PFSK-1 (cell line): ENCODE data around the gene ARPC3.

ENCODE experiments used
- FOXP2 ChIP-seq: optimal IDR thresholded peaks from 2 replicates; pipeline ENCODE3; 2011; ENCODE audit warnings: borderline replicate concordance, control low read depth, inconsistent platforms; ENCODE audit not compliant: insufficient read depth; ENCODE audit errors: extremely low read length, extremely low read depth
- POLR2AphosphoS5 ChIP-seq: IDR thresholded peaks from 2 replicates; pipeline ENCODE4 v1.6.1; 2012; ENCODE audit warnings: low read depth, mild to moderate bottlenecking, control low read depth, low read length, moderate library complexity
- SIN3A ChIP-seq: IDR thresholded peaks from 2 replicates; pipeline ENCODE4 v1.6.1; 2012; ENCODE audit warnings: mild to moderate bottlenecking, low read length, moderate library complexity, borderline replicate concordance; ENCODE audit not compliant: insufficient read depth
- TAF1 ChIP-seq: IDR thresholded peaks from 2 replicates; pipeline ENCODE4 v1.6.1; 2012; ENCODE audit warnings: low read length, control low read depth, borderline replicate concordance; ENCODE audit not compliant: insufficient read depth
- TF ChIP-seq, protein P1 (sequence below), 2 experiments: IDR thresholded peaks; 2 replicates each; pipeline versions ENCODE4 v1.6.1 to v1.8.0; 2011 to 2012; ENCODE audit warnings: low read depth in 2 of 2, low read length in 2 of 2, control low read depth in 1 of 2, inconsistent platforms in 1 of 2, mild to moderate bottlenecking in 1 of 2, moderate library complexity in 1 of 2; ENCODE audit not compliant: insufficient read depth in 1 of 2

ARPC3 gene

DNA sequence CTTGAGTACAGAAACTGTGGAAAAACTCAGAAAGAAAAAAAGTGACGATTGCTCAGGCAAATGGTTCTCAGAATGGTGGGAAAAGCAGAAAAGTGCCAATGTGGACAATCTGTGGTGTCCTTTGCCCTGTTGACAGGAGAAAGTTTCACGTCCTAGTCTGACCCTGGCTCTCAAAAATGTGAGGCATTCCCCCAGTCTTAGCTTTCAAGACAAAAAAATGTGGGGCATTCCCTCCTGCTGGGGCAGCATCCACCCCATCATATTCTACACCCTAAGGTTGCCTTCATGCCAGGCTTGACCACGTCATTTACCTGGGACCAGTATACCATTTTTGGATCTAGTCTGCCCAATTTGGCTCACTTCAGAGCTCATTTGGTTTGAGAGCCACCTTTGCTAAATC, 25.9 kb downstream of the ARPC3 start:
- no peak for TF ChIP-seq SIN3A
- TF ChIP-seq, protein P1, sequence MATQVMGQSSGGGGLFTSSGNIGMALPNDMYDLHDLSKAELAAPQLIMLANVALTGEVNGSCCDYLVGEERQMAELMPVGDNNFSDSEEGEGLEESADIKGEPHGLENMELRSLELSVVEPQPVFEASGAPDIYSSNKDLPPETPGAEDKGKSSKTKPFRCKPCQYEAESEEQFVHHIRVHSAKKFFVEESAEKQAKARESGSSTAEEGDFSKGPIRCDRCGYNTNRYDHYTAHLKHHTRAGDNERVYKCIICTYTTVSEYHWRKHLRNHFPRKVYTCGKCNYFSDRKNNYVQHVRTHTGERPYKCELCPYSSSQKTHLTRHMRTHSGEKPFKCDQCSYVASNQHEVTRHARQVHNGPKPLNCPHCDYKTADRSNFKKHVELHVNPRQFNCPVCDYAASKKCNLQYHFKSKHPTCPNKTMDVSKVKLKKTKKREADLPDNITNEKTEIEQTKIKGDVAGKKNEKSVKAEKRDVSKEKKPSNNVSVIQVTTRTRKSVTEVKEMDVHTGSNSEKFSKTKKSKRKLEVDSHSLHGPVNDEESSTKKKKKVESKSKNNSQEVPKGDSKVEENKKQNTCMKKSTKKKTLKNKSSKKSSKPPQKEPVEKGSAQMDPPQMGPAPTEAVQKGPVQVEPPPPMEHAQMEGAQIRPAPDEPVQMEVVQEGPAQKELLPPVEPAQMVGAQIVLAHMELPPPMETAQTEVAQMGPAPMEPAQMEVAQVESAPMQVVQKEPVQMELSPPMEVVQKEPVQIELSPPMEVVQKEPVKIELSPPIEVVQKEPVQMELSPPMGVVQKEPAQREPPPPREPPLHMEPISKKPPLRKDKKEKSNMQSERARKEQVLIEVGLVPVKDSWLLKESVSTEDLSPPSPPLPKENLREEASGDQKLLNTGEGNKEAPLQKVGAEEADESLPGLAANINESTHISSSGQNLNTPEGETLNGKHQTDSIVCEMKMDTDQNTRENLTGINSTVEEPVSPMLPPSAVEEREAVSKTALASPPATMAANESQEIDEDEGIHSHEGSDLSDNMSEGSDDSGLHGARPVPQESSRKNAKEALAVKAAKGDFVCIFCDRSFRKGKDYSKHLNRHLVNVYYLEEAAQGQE (IDR thresholded peaks at IDR 0.05; ENCODE audit: insufficient read depth in 1 of 2, low read depth in 2 of 2, low read length in 2 of 2), result no peak
- TF ChIP-seq TAF1, result no peak
- TF ChIP-seq POLR2AphosphoS5, result no peak
- TF ChIP-seq FOXP2, result no peak

DNA sequence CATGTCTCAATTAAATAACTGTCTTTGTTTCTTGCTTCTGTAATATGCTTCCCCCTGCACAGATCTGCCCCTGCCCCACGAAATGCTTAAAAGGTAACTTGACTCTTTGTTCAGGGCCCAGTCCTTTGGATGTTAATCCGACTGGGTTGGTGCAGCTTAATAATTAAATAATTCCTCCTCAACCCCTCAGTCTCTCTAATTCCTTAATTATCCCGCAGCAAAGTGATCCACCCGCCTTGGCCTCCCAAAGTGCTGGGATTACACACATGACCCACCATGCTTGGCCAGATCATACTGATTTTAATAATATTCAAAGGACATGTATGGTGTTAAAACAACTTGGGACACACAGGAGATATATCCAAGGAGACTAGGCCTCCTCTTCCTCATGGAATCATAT, 28.4 kb downstream of the ARPC3 start:
- no peak for TF ChIP-seq POLR2AphosphoS5
- TF ChIP-seq FOXP2, result no peak
- TF ChIP-seq, protein P1 (IDR thresholded peaks at IDR 0.05; ENCODE audit: insufficient read depth in 1 of 2, low read depth in 2 of 2, low read length in 2 of 2), result no peak
- TF ChIP-seq TAF1, result no peak
- TF ChIP-seq SIN3A, result no peak

DNA sequence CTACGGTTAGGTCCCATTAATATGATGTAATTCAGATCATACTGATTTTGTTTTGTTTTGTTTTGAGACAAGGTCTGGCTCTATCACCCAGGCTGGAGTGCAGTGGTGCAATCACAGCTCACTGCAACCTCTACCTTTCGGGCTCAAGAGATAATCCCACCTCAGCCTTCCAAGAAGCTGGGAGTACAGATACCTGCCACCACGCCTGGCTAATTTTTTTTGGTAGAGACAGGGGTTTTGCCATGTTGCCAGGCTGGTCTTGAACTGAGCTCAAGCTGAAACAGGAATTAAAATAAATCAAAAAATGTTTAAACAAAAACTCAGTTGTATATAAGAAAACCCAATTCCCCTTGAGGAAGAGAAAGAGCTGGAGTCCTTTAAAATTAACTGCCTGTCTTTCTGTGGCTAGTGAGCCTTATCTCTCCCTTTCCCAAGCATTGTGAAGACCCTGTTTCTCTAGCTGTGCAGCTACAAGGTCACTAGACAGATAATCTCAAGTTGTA, 28.9 kb downstream of the ARPC3 start:
- no peak for TF ChIP-seq TAF1
- no peak for TF ChIP-seq POLR2AphosphoS5
- TF ChIP-seq FOXP2, result no peak
- TF ChIP-seq, protein P1 (IDR thresholded peaks at IDR 0.05; ENCODE audit: insufficient read depth in 1 of 2, low read depth in 2 of 2, low read length in 2 of 2), result no peak
- TF ChIP-seq SIN3A, result no peak

DNA sequence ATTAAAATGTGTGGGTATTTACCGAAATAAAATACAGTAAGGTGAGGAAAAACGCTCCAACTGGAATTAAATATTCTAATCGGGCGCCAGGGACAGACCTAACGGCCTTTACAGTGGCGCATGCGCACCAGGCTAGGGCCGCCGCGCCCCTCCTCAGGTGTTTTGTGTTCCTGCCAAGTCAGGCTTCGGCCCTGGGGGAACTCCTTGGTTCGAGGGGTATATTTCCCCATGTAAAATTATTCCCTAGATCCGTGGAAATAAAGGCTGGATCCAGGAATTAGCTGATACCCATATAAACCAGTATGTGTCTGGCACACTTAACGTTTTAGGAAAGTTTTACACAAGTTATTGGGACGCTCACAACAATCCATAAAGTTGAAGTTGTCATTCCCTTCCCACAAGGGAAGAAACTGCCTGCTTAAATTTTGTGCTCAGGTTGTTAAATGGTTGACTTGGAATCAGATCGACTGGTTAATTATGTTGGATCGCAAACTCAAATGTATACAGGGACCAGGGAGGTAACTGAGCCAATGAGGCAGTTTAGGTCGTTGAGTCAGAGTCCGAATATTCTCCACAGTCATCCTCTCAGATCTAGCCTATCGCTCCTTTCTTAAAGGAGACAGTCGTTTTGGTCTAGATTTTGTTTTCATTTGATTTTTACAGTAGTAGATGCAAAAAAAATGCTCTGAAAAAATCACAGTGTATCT, 46.0 kb downstream of the ARPC3 start:
- TF ChIP-seq FOXP2 (no peak), TAF1 (no peak), SIN3A (no peak), POLR2AphosphoS5 (no peak)
- TF ChIP-seq, protein P1 (IDR thresholded peaks at IDR 0.05; ENCODE audit: insufficient read depth in 1 of 2, low read depth in 2 of 2, low read length in 2 of 2), result no peak
